NCI-H2029 (cell line): Measurements from ENCODE around the gene CSMD2.

Experiments used
- DNase-seq: peaks from one replicate; lab custom pipeline; 2025; lab: John Stamatoyannopoulos, UW

CSMD2 gene

GRCh38 chr1:33753087-33753856 is 411.8 kb downstream of the CSMD2 start:
- no peak for DNase-seq

GRCh38 chr1:33745942-33746341 is 419.1 kb downstream of the CSMD2 start:
- DNase-seq: no peak

GRCh38 chr1:33743221-33743998 is 421.6 kb downstream of the CSMD2 start:
- no peak for DNase-seq

- no peak for DNase-seq
These were observed 422.4 kb downstream of the CSMD2 start for GRCh38 chr1:33742663-33743062.

DNA sequence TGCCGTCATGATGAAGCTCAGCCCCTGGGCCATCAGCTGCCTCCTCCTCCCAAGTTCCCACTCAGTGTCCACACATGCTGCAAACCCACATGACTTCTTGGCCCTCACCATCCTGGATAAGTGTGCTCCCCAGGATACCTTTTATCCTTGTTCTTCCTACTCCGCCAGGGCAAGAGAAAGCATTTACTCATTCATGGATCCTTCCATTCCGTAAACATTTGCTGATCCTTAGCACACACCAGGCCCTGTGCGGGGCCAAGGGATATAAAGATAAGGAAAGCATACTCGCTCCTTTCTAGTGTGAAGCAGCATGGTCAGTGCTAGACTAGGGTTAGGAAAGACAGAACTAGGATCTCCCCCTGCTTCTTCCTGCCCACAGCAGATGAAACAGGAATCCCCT is 423.3 kb downstream of the CSMD2 start:
- DNase-seq: no peak

- DNase-seq: no peak
These were observed 424.8 kb downstream of the CSMD2 start for GRCh38 chr1:33740040-33740744.

DNA sequence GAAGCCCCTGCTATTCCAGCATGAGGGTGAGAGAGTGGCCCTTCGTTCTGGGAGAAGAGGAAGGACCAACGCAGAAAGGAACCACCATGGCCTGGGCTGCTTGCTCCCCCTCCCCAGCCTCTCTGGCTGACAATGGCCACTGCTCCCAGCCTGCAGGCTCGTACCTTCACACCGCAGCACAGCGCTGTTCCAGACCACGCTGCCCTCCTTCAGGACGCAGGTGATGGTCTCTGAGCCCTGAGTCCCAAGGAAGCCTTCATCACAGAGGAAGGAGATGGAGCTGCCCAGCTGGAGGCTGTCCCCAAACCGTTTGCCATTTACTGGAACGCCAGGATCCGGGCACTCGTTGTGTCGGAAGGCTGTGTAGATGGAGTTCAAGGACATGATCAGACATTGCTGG is 426.1 kb downstream of the CSMD2 start:
- no peak for DNase-seq

- no peak for DNase-seq
These were observed 426.5 kb downstream of the CSMD2 start for GRCh38 chr1:33738536-33738935.

- no peak for DNase-seq
These were observed 428.5 kb downstream of the CSMD2 start for GRCh38 chr1:33736496-33736895.

DNA sequence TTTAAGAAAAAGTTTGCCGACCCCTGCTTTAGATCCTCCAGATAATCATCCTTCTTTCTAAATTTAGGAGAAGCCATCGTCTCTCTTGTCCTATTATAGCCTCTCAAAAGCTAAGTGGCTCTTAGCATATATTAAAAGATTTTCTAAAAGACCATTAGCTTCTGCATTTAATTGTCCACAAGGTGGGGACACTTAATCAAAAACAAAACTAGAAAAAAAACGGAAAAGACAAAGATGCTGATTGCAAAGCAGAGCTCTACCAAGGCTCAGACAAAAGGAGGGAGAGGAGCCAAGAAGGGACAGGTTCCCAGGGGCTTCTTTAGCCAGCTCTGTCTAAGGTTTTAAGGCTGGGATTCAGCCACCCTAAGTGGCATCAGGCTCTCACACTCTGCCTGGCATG is 429.4 kb downstream of the CSMD2 start:
- no peak for DNase-seq

GRCh38 chr1:33727310-33727709 is 437.7 kb downstream of the CSMD2 start:
- no peak for DNase-seq

DNA sequence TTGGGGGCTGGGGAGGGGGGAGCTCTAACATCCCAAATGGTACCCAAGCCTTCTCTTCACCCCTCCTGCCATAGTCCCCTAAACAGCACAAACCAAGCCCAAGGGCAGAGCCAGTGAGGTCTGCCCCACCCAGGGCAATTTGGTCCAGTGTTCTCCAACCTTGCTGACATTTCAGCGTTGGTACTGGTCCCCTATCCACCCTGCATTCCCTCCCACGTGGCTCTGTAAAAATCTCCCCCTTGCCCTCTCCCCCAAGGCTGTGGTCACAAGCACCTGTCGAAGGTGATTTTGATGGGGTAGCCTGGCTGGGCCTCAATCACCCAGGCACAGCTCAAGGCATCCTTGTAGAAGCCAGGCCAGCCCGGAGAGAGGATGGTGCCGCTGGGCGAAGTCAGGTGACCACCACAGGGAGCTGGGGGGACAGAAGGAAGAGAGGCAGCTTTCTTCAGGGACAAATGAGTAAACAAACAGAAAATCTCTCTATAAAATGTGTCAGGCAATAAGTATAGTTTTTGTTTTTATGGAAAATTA is 438.7 kb downstream of the CSMD2 start:
- DNase-seq: no peak

GRCh38 chr1:33725556-33726160 is 439.4 kb downstream of the CSMD2 start:
- no peak for DNase-seq

- DNase-seq: no peak
These were observed 440.0 kb downstream of the CSMD2 start for GRCh38 chr1:33725037-33725436.

DNA sequence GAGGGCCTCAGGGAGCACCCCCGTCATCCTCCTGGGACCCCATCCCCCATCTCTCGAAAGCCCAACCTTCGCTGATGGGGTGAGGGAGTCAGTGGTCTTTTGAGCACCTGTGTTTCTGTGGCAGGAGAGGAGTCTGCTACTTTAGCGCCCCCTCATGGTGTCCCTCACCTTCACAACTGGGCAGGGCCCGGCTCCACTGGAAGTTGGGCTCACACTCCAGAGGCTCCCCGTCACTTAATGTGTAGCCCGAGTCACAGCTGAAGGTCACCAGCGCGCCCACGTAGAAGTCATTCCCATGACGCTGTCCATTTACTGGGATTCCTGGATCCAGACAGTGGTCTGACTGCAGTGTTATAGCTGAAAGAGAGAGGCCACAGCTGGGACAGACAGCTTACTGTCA is 440.7 kb downstream of the CSMD2 start:
- no peak for DNase-seq

GRCh38 chr1:33723251-33723650 is 441.8 kb downstream of the CSMD2 start:
- no peak for DNase-seq

GRCh38 chr1:33721301-33721815 is 443.7 kb downstream of the CSMD2 start:
- no peak for DNase-seq

- no peak for DNase-seq
These were observed 445.0 kb downstream of the CSMD2 start for GRCh38 chr1:33719771-33720670.

DNA sequence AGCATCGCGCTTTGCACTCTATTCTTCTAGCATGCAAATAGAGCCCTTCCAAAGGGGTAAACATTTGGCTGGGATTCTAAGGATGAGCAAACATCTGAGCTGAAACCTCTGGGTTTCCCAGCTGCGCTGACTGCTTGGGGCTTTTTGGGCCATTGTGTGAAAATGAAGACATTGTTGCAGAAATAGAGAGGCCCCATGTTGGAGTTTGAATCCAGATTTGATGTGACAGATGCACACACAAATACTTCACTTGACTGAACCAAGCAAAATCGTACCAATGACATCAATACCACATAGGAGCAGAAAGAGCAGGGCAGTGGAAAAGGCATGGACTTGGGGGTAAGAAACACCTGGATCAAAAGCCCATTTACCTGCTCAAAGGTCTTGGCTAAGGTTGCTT is 445.7 kb downstream of the CSMD2 start:
- DNase-seq: no peak

DNA sequence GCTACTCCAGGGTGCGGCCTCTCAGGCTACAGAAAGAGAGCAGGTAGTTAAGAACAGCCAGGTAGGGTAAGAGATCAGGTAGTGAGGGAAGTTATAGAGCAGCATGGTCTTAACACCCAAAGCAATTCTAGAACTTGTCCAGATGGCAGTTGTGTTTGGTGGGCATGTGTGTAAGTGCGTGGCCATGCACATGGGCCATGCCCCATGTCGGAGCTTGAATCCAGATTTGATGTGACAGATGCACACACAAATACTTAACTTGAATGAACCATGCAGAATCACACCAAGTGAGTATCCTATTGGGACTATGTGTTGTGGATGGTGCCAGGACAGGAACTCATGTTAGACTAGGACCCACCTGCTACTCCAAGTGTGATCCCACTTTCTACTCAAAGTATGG is 446.8 kb downstream of the CSMD2 start:
- no peak for DNase-seq
